SU-DHL-6 (cell line): ENCODE results near the gene ZFYVE1.

ENCODE experiments used
- H2AFZ ChIP-seq: fragments of 200-600 bp; sonication (generic); 2 replicates; pipeline ENCODE4 v1.6.1; 2014; ENCODE audit warnings: low read depth, mild to moderate bottlenecking, moderate library complexity, mixed read lengths, antibody characterized with exemption, low read length; ENCODE audit not compliant: severe bottlenecking
- H3F3A ChIP-seq: fragments of 200-600 bp; shearing (Covaris generic); 2 replicates; pipeline ENCODE4 v1.6.0; 2016; ENCODE audit warnings: antibody characterized with exemption, mild to moderate bottlenecking; ENCODE audit not compliant: insufficient read depth
- H3K27ac ChIP-seq: fragments of 200-600 bp; sonication (generic); 2 replicates; pipeline ENCODE4 v1.5.1; 2016; ENCODE audit warnings: low read depth, mild to moderate bottlenecking, low read length, moderate library complexity, mixed read lengths
- H3K27me3 ChIP-seq: fragments of 200-600 bp; sonication (generic), shearing (Covaris generic); 2 replicates; pipeline ENCODE4 v1.6.0; 2014; ENCODE audit warnings: mild to moderate bottlenecking, low read length
- H3K36me3 ChIP-seq: fragments of 200-600 bp; sonication (generic); 2 replicates; pipeline ENCODE4 v1.6.1; 2014; ENCODE audit warnings: mild to moderate bottlenecking, low read length, mixed read lengths
- H3K4me2 ChIP-seq: fragments of 300-600, 200-600 bp; shearing (Covaris generic), sonication (generic); 2 replicates; pipeline ENCODE4 v1.6.0; 2014; ENCODE audit warnings: low read length, low read depth, mild to moderate bottlenecking; ENCODE audit not compliant: poor library complexity, severe bottlenecking
- H3K4me3 ChIP-seq: fragments of 200-600 bp; sonication (generic); 2 replicates; pipeline ENCODE4 v1.5.1; 2014; ENCODE audit warnings: antibody characterized with exemption, low read length, mild to moderate bottlenecking, mixed read lengths; ENCODE audit not compliant: insufficient read depth, poor library complexity, severe bottlenecking
- H3K79me2 ChIP-seq: fragments of 200-600 bp; sonication (generic); 2 replicates; pipeline ENCODE4 v1.6.1; 2014; ENCODE audit warnings: mild to moderate bottlenecking, low read length, moderate library complexity; ENCODE audit not compliant: insufficient read depth
- H3K9ac ChIP-seq: fragments of 200-600 bp; sonication (generic); 2 replicates; pipeline ENCODE4 v1.7.0; 2014; ENCODE audit warnings: mild to moderate bottlenecking, low read length
- H3K9me2 ChIP-seq: fragments of 200-600 bp; sonication (generic); replicated peaks from 2 replicates; pipeline ENCODE4 v1.6.1; 2014; ENCODE audit warnings: low read length; ENCODE audit not compliant: insufficient read depth
- H3K9me3 ChIP-seq: fragments of 200-600 bp; sonication (generic); 2 replicates; pipeline ENCODE4 v1.6.1; 2014; ENCODE audit warnings: low read length, mixed read lengths; ENCODE audit not compliant: insufficient read depth
- H4K20me1 ChIP-seq: fragments of 200-600 bp; sonication (generic); 2 replicates; pipeline ENCODE4 v1.6.1; 2014; ENCODE audit warnings: low read depth, mild to moderate bottlenecking, antibody characterized with exemption, low read length, moderate library complexity, mixed read lengths
- EZH2phosphoT487 ChIP-seq: fragments of 200-600 bp; sonication (generic), shearing (Covaris generic); conservative IDR thresholded peaks from 2 replicates; pipeline ENCODE4 v1.6.1; 2018; ENCODE audit warnings: mild to moderate bottlenecking, antibody characterized with exemption, low read length, moderate library complexity, mixed read lengths
- TF ChIP-seq, protein P1 (sequence below): fragments of 200-600 bp; sonication (generic); IDR thresholded peaks from one replicate; pipeline ENCODE4 v1.5.1; 2017; ENCODE audit warnings: antibody characterized with exemption, mild to moderate bottlenecking, low read length, moderate library complexity; ENCODE audit not compliant: insufficient read depth, poor library complexity, severe bottlenecking

Gene ZFYVE1

DNA sequence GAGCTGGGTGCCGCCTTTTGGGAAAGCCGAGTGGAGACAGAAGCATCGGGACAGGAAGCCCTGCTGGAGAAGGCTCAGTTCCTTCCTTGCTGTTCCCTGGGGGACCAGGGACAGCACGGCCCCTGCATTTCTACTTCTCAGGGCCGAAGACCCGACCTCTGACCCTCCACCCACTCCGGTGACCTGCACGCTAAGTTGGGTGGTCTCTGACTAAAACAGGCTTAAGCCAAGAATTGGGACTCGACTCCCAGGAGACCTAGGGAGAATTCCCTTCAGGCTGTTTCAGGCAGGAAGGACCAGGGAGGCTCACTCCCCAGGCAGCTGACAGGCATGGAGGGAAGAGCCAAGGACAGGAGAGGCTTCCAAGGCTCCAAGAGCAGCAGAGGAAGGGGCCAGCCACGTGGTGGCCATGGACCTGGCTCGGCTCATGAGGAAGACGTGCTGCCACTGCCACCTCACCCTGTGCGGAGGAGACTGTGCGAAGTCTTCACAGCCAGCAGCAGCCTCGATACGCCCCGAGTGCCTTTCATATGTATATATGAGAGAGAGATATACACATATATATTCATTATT is 56.8 kb downstream of the ZFYVE1 start:
- no peaks in the 10 kb centered on the region; the same call in 1 of the 2 replicates for H3K36me3 ChIP-seq
- TF ChIP-seq, protein P1, sequence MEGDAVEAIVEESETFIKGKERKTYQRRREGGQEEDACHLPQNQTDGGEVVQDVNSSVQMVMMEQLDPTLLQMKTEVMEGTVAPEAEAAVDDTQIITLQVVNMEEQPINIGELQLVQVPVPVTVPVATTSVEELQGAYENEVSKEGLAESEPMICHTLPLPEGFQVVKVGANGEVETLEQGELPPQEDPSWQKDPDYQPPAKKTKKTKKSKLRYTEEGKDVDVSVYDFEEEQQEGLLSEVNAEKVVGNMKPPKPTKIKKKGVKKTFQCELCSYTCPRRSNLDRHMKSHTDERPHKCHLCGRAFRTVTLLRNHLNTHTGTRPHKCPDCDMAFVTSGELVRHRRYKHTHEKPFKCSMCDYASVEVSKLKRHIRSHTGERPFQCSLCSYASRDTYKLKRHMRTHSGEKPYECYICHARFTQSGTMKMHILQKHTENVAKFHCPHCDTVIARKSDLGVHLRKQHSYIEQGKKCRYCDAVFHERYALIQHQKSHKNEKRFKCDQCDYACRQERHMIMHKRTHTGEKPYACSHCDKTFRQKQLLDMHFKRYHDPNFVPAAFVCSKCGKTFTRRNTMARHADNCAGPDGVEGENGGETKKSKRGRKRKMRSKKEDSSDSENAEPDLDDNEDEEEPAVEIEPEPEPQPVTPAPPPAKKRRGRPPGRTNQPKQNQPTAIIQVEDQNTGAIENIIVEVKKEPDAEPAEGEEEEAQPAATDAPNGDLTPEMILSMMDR: no peak
- no peak for TF ChIP-seq EZH2phosphoT487
- no peaks in the 10 kb centered on the region for H3K79me2 ChIP-seq
- H3K9ac ChIP-seq: no peak overlapping the region
- H2AFZ ChIP-seq: no peak overlapping the region
- no peaks in the 10 kb centered on the region for H3K9me3 ChIP-seq
- no peaks in the 10 kb centered on the region for H3K9me2 ChIP-seq
- no peaks in the 10 kb centered on the region for H3F3A ChIP-seq
- H3K27me3 ChIP-seq: no peaks in the 10 kb centered on the region
- no peak overlapping the region for H3K4me2 ChIP-seq
- H3K27ac ChIP-seq: no peak overlapping the region
- H4K20me1 ChIP-seq: no peaks in the 10 kb centered on the region
- no peak overlapping the region for H3K4me3 ChIP-seq

- Histone ChIP-seq H3K36me3 (no peaks in the 10 kb centered on the region; the same call in 1 of the 2 replicates), H3K9ac (no peak overlapping the region), H3K4me2 (no peak overlapping the region), H3K79me2 (no peaks in the 10 kb centered on the region), H4K20me1 (no peaks in the 10 kb centered on the region), H3K9me3 (no peaks in the 10 kb centered on the region), H3K27ac (no peak overlapping the region), H3K27me3 (no peaks in the 10 kb centered on the region), H3K4me3 (no peak overlapping the region), H3F3A (no peaks in the 10 kb centered on the region), H3K9me2 (no peaks in the 10 kb centered on the region), H2AFZ (no peak overlapping the region)
- no peak for TF ChIP-seq EZH2phosphoT487
- TF ChIP-seq, protein P1: no peak
Observed at GRCh38 chr14:72968316-72968715, 58.6 kb downstream of the ZFYVE1 start.

DNA sequence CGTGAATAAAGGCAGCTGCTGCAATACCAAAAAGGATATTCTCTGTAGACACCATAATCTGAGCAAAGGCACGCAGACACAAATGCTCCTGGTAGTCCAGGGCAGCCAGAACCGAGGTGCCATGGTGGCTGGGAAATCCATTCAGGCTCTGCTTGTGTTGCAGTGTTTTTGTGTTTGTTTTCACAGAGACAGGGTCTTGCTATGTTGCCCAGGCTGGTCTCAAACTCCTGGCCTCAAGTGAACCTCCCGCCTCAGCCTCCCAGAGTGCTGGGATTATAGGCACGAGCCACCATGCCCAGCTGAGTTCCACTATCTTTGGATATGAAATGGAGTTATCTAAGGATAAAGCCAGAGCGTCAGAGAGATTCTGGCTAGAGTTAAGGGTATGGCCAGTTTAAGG is 60.9 kb downstream of the ZFYVE1 start:
- TF ChIP-seq EZH2phosphoT487: no peak
- TF ChIP-seq, protein P1: no peak
- no peak overlapping the region for H3K4me2 ChIP-seq

More for the DNA sequence above, 60.9 kb downstream of the ZFYVE1 start:
- no peaks in the 10 kb centered on the region for H3K9me3 ChIP-seq
- no peaks in the 10 kb centered on the region for H3K27me3 ChIP-seq
- H4K20me1 ChIP-seq: no peaks in the 10 kb centered on the region
- no peaks in the 10 kb centered on the region for H3K9me2 ChIP-seq
- no peaks in the 10 kb centered on the region for H3K36me3 ChIP-seq
- no peak overlapping the region for H3K4me3 ChIP-seq
- H3K79me2 ChIP-seq: no peaks in the 10 kb centered on the region
- no peaks in the 10 kb centered on the region for H3F3A ChIP-seq
- H3K9ac ChIP-seq: no peak overlapping the region
- no peak overlapping the region for H3K27ac ChIP-seq
- H2AFZ ChIP-seq: no peak overlapping the region
